ENCODE measurements around the gene APOC3.

APOC3 gene

GRCh38 chr11:116867619-116868018 lies 37.9 kb downstream of the APOC3 start:
- no peaks in the 10 kb centered on the region for H3K9me3 ChIP-seq (ENCODE audit: insufficient read depth, low read depth, low read length)
- H3K36me3 ChIP-seq (ENCODE audit: insufficient read depth, low read length) = peaks cover 94% of the 10 kb centered on the region
- WGBS = 96% methylated on average over 11 of the region's 11 CpGs
- no peak overlapping the region for H3K4me3 ChIP-seq (ENCODE audit: low read length)
- no peaks in the 10 kb centered on the region for H3K4me1 ChIP-seq (ENCODE audit: insufficient read depth, low read length)
- no peak overlapping the region for H3K9ac ChIP-seq (ENCODE audit: low read depth, low read length)
- H3K27me3 ChIP-seq (ENCODE audit: insufficient read depth, low read length) = no peaks in the 10 kb centered on the region
- H3K27ac ChIP-seq (ENCODE audit: low read depth, low read length) = no peak overlapping the region

DNA sequence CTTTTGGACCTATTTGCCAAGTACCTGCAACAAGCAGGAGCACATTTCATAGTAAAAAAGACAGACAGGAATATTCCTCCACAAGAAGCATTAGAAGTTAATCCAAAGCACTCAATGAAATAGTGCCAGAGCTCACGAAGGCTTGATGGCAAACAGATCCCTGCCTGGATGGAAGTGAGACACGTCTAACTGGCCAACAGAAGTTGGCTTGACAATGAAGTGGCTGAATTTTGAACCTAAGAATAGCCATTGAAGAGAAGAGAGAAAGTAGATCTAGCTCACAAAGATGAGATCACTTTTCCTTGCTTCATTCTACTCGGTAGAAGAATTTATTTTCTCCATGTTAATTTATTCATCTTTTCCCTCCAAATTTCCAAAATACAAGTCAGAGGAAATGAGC lies 38.4 kb downstream of the APOC3 start:
- Histone ChIP-seq H3K4me3 (ENCODE audit: low read length) (no peak overlapping the region), H3K36me3 (ENCODE audit: insufficient read depth, low read length) (peaks cover 95% of the 10 kb centered on the region), H3K27me3 (ENCODE audit: insufficient read depth, low read length) (no peaks in the 10 kb centered on the region), H3K27ac (ENCODE audit: low read depth, low read length) (no peak overlapping the region), H3K9ac (ENCODE audit: low read depth, low read length) (no peak overlapping the region), H3K4me1 (ENCODE audit: insufficient read depth, low read length) (no peaks in the 10 kb centered on the region), H3K9me3 (ENCODE audit: insufficient read depth, low read depth, low read length) (no peaks in the 10 kb centered on the region)
- 95% methylated on average over 3 of the region's 3 CpGs for WGBS

DNA sequence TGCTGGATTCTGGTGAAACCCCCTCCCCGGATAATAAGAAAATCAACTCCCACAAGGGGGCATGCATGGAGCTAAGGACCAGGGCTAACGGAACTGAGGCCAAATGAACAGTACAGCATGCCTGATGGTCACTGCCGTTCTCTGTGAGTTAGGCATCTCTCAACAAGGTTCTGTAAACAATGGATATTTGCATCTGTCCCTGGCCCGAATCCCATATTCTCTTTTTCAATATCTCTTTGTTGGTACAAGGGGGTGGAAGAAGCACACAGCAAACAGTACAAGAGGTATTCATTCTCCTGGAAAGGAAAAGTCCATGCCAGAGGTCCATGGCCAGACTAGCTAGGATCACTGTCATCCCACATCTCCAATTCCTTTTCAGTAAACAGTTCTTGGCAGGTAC lies 39.9 kb downstream of the APOC3 start:
- H3K27ac ChIP-seq (ENCODE audit: low read depth, low read length) = no peak overlapping the region
- no peaks in the 10 kb centered on the region for H3K27me3 ChIP-seq (ENCODE audit: insufficient read depth, low read length)
- no peak overlapping the region for H3K9ac ChIP-seq (ENCODE audit: low read depth, low read length)
- H3K4me1 ChIP-seq (ENCODE audit: insufficient read depth, low read length) = no peaks in the 10 kb centered on the region
- H3K9me3 ChIP-seq (ENCODE audit: insufficient read depth, low read depth, low read length) = no peaks in the 10 kb centered on the region
- H3K4me3 ChIP-seq (ENCODE audit: low read length) = no peak overlapping the region
- peaks cover 97% of the 10 kb centered on the region for H3K36me3 ChIP-seq (ENCODE audit: insufficient read depth, low read length)
- 96% methylated on average over 3 of the region's 4 CpGs for WGBS

DNA sequence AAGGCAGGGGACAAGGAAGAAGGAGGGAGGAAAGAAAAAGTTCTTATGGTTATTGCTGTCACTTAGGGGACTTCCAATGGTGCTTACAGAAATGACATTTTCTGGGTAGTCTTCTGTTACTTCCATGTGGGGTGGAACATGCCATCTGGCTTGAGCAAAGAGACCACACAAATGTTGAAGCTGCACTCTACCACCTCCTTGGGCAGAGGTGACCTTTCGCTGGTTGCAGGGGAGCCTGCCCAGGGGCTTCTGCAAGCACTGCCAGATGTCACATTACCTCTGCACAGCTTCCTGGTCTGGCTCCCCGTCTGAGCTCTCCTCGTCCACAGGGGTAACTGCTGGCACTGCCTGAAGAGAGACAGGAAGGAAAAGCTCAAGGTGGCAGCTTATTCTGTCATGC lies 40.3 kb downstream of the APOC3 start:
- Histone ChIP-seq H3K27me3 (ENCODE audit: insufficient read depth, low read length) (no peaks in the 10 kb centered on the region), H3K9ac (ENCODE audit: low read depth, low read length) (no peak overlapping the region), H3K27ac (ENCODE audit: low read depth, low read length) (no peak overlapping the region), H3K9me3 (ENCODE audit: insufficient read depth, low read depth, low read length) (no peaks in the 10 kb centered on the region), H3K36me3 (ENCODE audit: insufficient read depth, low read length) (peaks cover 96% of the 10 kb centered on the region), H3K4me1 (ENCODE audit: insufficient read depth, low read length) (no peaks in the 10 kb centered on the region), H3K4me3 (ENCODE audit: low read length) (no peak overlapping the region)
- WGBS = 98% methylated on average over 3 of the region's 3 CpGs

GRCh38 chr11:116871248-116871647 lies 41.5 kb downstream of the APOC3 start:
- Histone ChIP-seq H3K27me3 (ENCODE audit: insufficient read depth, low read length) (no peaks in the 10 kb centered on the region), H3K9me3 (ENCODE audit: insufficient read depth, low read depth, low read length) (no peaks in the 10 kb centered on the region), H3K9ac (ENCODE audit: low read depth, low read length) (no peak overlapping the region), H3K4me1 (ENCODE audit: insufficient read depth, low read length) (no peaks in the 10 kb centered on the region), H3K4me3 (ENCODE audit: low read length) (no peak overlapping the region), H3K27ac (ENCODE audit: low read depth, low read length) (no peak overlapping the region), H3K36me3 (ENCODE audit: insufficient read depth, low read length) (peaks cover 92% of the 10 kb centered on the region)
- 92% methylated on average over 3 of the region's 3 CpGs for whole genome bisulfite sequencing

DNA sequence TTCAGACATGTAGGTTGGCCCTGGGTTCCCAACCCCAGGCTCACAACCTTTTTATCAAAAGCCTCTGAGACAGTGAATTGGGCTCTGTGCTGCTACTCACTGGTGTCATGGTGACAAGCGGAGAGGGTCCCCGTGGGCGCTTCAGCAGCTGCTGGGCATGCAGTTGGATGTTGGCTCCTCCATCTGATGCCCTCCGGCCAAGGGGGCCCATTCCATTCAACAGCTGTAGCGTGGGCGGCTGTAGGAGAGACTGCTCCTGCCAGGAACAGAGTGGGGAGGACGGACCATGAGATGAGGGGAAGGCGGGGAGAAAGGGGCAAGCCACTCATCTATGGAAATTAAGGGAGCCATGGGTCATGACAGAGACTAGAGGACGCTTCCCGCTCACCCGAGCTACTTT lies 43.7 kb downstream of the APOC3 start:
- no peak overlapping the region for H3K4me3 ChIP-seq (ENCODE audit: low read length)
- H3K9me3 ChIP-seq (ENCODE audit: insufficient read depth, low read depth, low read length) = no peaks in the 10 kb centered on the region
- WGBS = 97% methylated on average over 11 of the region's 11 CpGs
- no peak overlapping the region for H3K27ac ChIP-seq (ENCODE audit: low read depth, low read length)
- peaks cover 74% of the 10 kb centered on the region for H3K36me3 ChIP-seq (ENCODE audit: insufficient read depth, low read length)
- no peaks in the 10 kb centered on the region for H3K27me3 ChIP-seq (ENCODE audit: insufficient read depth, low read length)
- H3K4me1 ChIP-seq (ENCODE audit: insufficient read depth, low read length) = no peaks in the 10 kb centered on the region
- no peak overlapping the region for H3K9ac ChIP-seq (ENCODE audit: low read depth, low read length)

GRCh38 chr11:116874251-116874650 lies 44.5 kb downstream of the APOC3 start:
- Histone ChIP-seq H3K4me1 (ENCODE audit: insufficient read depth, low read length) (no peaks in the 10 kb centered on the region), H3K36me3 (ENCODE audit: insufficient read depth, low read length) (peaks cover 65% of the 10 kb centered on the region), H3K9me3 (ENCODE audit: insufficient read depth, low read depth, low read length) (no peaks in the 10 kb centered on the region), H3K27ac (ENCODE audit: low read depth, low read length) (no peak overlapping the region), H3K27me3 (ENCODE audit: insufficient read depth, low read length) (no peaks in the 10 kb centered on the region), H3K4me3 (ENCODE audit: low read length) (no peak overlapping the region), H3K9ac (ENCODE audit: low read depth, low read length) (no peak overlapping the region)
- 91% methylated on average over 2 of the region's 2 CpGs for WGBS

DNA sequence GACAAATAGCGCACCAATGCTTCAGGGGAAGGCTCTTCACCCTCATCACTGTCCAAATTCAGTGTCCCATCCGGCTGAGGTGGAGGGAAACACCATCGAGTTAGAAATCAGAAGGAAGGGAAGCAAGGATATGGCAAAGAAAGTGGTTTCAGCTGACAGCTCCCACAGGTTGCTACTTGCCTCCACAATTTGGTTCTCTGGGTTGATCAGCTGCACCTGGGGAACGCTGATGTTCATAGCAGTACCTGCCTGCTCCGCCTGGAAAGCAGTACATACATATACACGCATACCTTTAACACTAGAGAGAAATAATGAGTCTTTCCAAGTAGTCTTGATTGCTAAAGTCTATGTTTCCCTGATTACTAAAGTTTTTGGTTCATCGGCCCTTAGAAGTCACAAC lies 45.5 kb downstream of the APOC3 start:
- 95% methylated on average over 7 of the region's 7 CpGs for WGBS
- no peak overlapping the region for H3K9ac ChIP-seq (ENCODE audit: low read depth, low read length)
- no peaks in the 10 kb centered on the region for H3K27me3 ChIP-seq (ENCODE audit: insufficient read depth, low read length)
- no peaks in the 10 kb centered on the region for H3K9me3 ChIP-seq (ENCODE audit: insufficient read depth, low read depth, low read length)
- H3K4me3 ChIP-seq (ENCODE audit: low read length) = no peak overlapping the region
- no peak overlapping the region for H3K27ac ChIP-seq (ENCODE audit: low read depth, low read length)
- H3K4me1 ChIP-seq (ENCODE audit: insufficient read depth, low read length) = no peaks in the 10 kb centered on the region
- peaks cover 56% of the 10 kb centered on the region for H3K36me3 ChIP-seq (ENCODE audit: insufficient read depth, low read length)

GRCh38 chr11:116876656-116877055 lies 46.9 kb downstream of the APOC3 start:
- no peaks in the 10 kb centered on the region for H3K4me1 ChIP-seq (ENCODE audit: insufficient read depth, low read length)
- no peak overlapping the region for H3K9ac ChIP-seq (ENCODE audit: low read depth, low read length)
- H3K4me3 ChIP-seq (ENCODE audit: low read length) = no peak overlapping the region
- peaks cover 41% of the 10 kb centered on the region for H3K36me3 ChIP-seq (ENCODE audit: insufficient read depth, low read length)
- no peaks in the 10 kb centered on the region for H3K9me3 ChIP-seq (ENCODE audit: insufficient read depth, low read depth, low read length)
- H3K27ac ChIP-seq (ENCODE audit: low read depth, low read length) = no peak overlapping the region
- no peaks in the 10 kb centered on the region for H3K27me3 ChIP-seq (ENCODE audit: insufficient read depth, low read length)
- 93% methylated on average over 8 of the region's 8 CpGs for WGBS

- H3K36me3 ChIP-seq (ENCODE audit: insufficient read depth, low read length) = peaks cover 9% of the 10 kb centered on the region
- H3K4me1 ChIP-seq (ENCODE audit: insufficient read depth, low read length) = no peaks in the 10 kb centered on the region
- H3K4me3 ChIP-seq (ENCODE audit: low read length) = no peak overlapping the region
- H3K9ac ChIP-seq (ENCODE audit: low read depth, low read length) = no peak overlapping the region
- H3K27ac ChIP-seq (ENCODE audit: low read depth, low read length) = no peak overlapping the region
- WGBS = 67% methylated on average over 3 of the region's 5 CpGs
- H3K27me3 ChIP-seq (ENCODE audit: insufficient read depth, low read length) = no peaks in the 10 kb centered on the region
- no peaks in the 10 kb centered on the region for H3K9me3 ChIP-seq (ENCODE audit: insufficient read depth, low read depth, low read length)
These were observed 50.3 kb downstream of the APOC3 start for GRCh38 chr11:116879800-116880625.

DNA sequence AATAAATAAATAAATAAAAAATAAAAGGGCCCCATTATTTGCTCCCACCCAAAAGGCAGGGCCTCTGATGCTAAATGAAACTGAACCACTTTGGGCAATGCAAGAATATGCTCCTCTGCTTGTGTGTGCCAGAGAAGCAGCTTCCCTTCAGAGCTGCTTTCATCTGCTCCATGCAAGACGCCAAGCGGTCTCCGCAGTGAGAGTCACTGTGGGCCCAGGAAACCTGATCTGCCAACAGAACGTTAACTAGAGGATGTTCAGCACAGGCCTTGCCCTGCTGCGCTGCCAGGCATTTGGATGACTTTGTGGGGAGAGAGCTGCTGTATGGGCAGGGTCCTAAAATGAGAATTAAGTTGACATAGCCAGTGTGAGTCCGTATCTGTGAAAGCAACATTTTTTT lies 51.4 kb downstream of the APOC3 start:
- 93% methylated on average over 6 of the region's 6 CpGs for WGBS
- H3K4me1 ChIP-seq (ENCODE audit: insufficient read depth, low read length) = no peaks in the 10 kb centered on the region
- no peak overlapping the region for H3K9ac ChIP-seq (ENCODE audit: low read depth, low read length)
- no peak overlapping the region for H3K4me3 ChIP-seq (ENCODE audit: low read length)
- no peaks in the 10 kb centered on the region for H3K36me3 ChIP-seq (ENCODE audit: insufficient read depth, low read length)
- no peaks in the 10 kb centered on the region for H3K27me3 ChIP-seq (ENCODE audit: insufficient read depth, low read length)
- H3K27ac ChIP-seq (ENCODE audit: low read depth, low read length) = no peak overlapping the region
- no peaks in the 10 kb centered on the region for H3K9me3 ChIP-seq (ENCODE audit: insufficient read depth, low read depth, low read length)

GRCh38 chr11:116882386-116882785 lies 52.7 kb downstream of the APOC3 start:
- H3K9ac ChIP-seq (ENCODE audit: low read depth, low read length) = no peak overlapping the region
- H3K4me1 ChIP-seq (ENCODE audit: insufficient read depth, low read length) = no peaks in the 10 kb centered on the region
- H3K36me3 ChIP-seq (ENCODE audit: insufficient read depth, low read length) = no peaks in the 10 kb centered on the region
- no peaks in the 10 kb centered on the region for H3K27me3 ChIP-seq (ENCODE audit: insufficient read depth, low read length)
- H3K4me3 ChIP-seq (ENCODE audit: low read length) = no peak overlapping the region
- no peak overlapping the region for H3K27ac ChIP-seq (ENCODE audit: low read depth, low read length)
- no peaks in the 10 kb centered on the region for H3K9me3 ChIP-seq (ENCODE audit: insufficient read depth, low read depth, low read length)

Measured in HUES64 (cell line).